HG02885 (cell line): ENCODE data around the gene METAP2.
"Not testable (repeated sequence)": the region's sequence is repeated elsewhere in the genome, so short reads cannot be mapped to it uniquely, and the experiment has no call there.

Experiments
- ATAC-seq: cut with Tn5 transposase; IDR thresholded peaks from one replicate; pipeline ENCODE4 v1.9.1; 2021; ENCODE audit warnings: mild to moderate bottlenecking; ENCODE audit not compliant: unreplicated experiment, poor library complexity

The METAP2 gene

GRCh38 chr12:95462081-95462480, 11.9 kb upstream of the METAP2 start:
- no peak for ATAC-seq

- ATAC-seq, result no peak
Measured at GRCh38 chr12:95462551-95462950, 11.4 kb upstream of the METAP2 start.

GRCh38 chr12:95463050-95463449, 10.9 kb upstream of the METAP2 start:
- no peak for ATAC-seq

GRCh38 chr12:95463776-95464175, 10.2 kb upstream of the METAP2 start:
- ATAC-seq, result not testable (repeated sequence)

GRCh38 chr12:95465275-95465674, 8.7 kb upstream of the METAP2 start:
- ATAC-seq, result no peak

- ATAC-seq, result no peak
Measured at GRCh38 chr12:95470300-95470699, 3.7 kb upstream of the METAP2 start.

- peak; percentile 40 for ATAC-seq
Measured at GRCh38 chr12:95473231-95473883, 595 bp upstream of the METAP2 start.

GRCh38 chr12:95474660-95474958, 657 bp downstream of the METAP2 start:
- no peak for ATAC-seq

- no peak for ATAC-seq
Measured at GRCh38 chr12:95480230-95480629, 6.3 kb downstream of the METAP2 start.

GRCh38 chr12:95481072-95481471, 7.1 kb downstream of the METAP2 start:
- ATAC-seq, result no peak

GRCh38 chr12:95481888-95482287, 7.9 kb downstream of the METAP2 start:
- no peak for ATAC-seq

- ATAC-seq, result not testable (repeated sequence)
Measured at GRCh38 chr12:95482564-95482963, 8.6 kb downstream of the METAP2 start.

GRCh38 chr12:95484524-95484923, 10.6 kb downstream of the METAP2 start:
- ATAC-seq, result no peak

GRCh38 chr12:95487024-95487423, 13.1 kb downstream of the METAP2 start:
- no peak for ATAC-seq

- no peak for ATAC-seq
Measured at GRCh38 chr12:95492462-95492861, 18.5 kb downstream of the METAP2 start.

GRCh38 chr12:95494888-95495287, 20.9 kb downstream of the METAP2 start:
- ATAC-seq, result no peak

GRCh38 chr12:95495433-95495832, 21.5 kb downstream of the METAP2 start:
- ATAC-seq, result no peak

GRCh38 chr12:95497031-95497430, 23.1 kb downstream of the METAP2 start:
- ATAC-seq, result no peak

GRCh38 chr12:95498968-95499367, 25.0 kb downstream of the METAP2 start:
- ATAC-seq, result no peak

GRCh38 chr12:95499772-95500171, 25.8 kb downstream of the METAP2 start:
- no peak for ATAC-seq

- ATAC-seq, result no peak
Measured at GRCh38 chr12:95504140-95504539, 30.2 kb downstream of the METAP2 start.

- no peak for ATAC-seq
Measured at GRCh38 chr12:95505039-95505438, 31.1 kb downstream of the METAP2 start.
